ENCODE measurements around the gene MDFI.

The MDFI gene

DNA sequence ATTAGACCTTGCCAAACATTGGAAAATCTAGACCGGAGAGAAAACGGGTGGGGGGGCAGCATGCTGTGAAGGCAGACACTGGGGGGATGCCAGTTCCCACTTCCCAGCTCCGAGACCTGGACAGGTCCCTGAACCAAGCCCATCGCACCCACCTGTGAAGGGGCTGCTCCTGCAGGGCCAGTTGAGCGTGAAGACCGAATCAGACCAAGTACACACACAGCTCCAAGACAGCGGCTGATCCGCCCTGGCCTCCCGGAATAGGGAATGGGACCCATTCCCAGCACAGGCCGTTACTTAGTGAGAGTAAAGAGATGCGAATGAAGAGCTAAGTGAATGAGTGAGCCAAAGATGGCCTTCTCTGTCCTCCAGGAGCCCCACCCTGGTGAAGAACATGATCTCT is 41.5 kb upstream of the MDFI start:
- Histone ChIP-seq H3K4me2 (ENCODE audit: low read length) (no peak overlapping the region), H3K4me1 (ENCODE audit: control insufficient read depth, low read depth, low read length) (no peaks in the 10 kb centered on the region), H3K79me2 (ENCODE audit: control insufficient read depth, insufficient read depth, low read length) (no peaks in the 10 kb centered on the region), H3K56ac (ENCODE audit: low read length) (no peak overlapping the region), H3K23ac (ENCODE audit: low read length) (no peak overlapping the region), H3K79me1 (ENCODE audit: low read length) (no peaks in the 10 kb centered on the region), H4K5ac (ENCODE audit: low read length) (no peak overlapping the region), H3K9ac (ENCODE audit: low read length) (no peak overlapping the region), H3K18ac (ENCODE audit: low read length) (no peak overlapping the region), H2BK15ac (replicated peaks; ENCODE audit: low read depth) (no peak overlapping the region), H2BK120ac (ENCODE audit: low read depth, low read length) (no peak overlapping the region), H3K27me3 (ENCODE audit: insufficient read depth, low read length, poor library complexity) (no peaks in the 10 kb centered on the region), H3K27ac (ENCODE audit: low read depth, low read length) (no peak overlapping the region), H3K36me3 (ENCODE audit: control insufficient read depth, insufficient read depth, low read length) (no peaks in the 10 kb centered on the region), H2BK5ac (ENCODE audit: low read length) (no peak overlapping the region), H2AK5ac (ENCODE audit: low read length) (no peak overlapping the region), H3K4ac (ENCODE audit: low read depth, low read length) (no peak overlapping the region), H4K8ac (ENCODE audit: low read depth, low read length) (no peak overlapping the region), H3K4me3 (ENCODE audit: low read length) (no peak overlapping the region)
- no CpG with 5 or more reads among the region's 11 CpGs for WGBS (ENCODE audit: extremely low coverage, insufficient coverage, low lambda C conversion rate)
- no peak for DNase-seq

- no peak overlapping the region for H3K4me3 ChIP-seq (ENCODE audit: low read length)
- no peaks in the 10 kb centered on the region for H3K4me1 ChIP-seq (ENCODE audit: control insufficient read depth, low read depth, low read length)
- DNase-seq = no peak
- H3K18ac ChIP-seq (ENCODE audit: low read length) = no peak overlapping the region
- H3K79me1 ChIP-seq (ENCODE audit: low read length) = no peaks in the 10 kb centered on the region
- H2BK5ac ChIP-seq (ENCODE audit: low read length) = no peak overlapping the region
- no peaks in the 10 kb centered on the region for H3K79me2 ChIP-seq (ENCODE audit: control insufficient read depth, insufficient read depth, low read length)
- H3K9ac ChIP-seq (ENCODE audit: low read length) = no peak overlapping the region
- H3K4ac ChIP-seq (ENCODE audit: low read depth, low read length) = no peak overlapping the region
- H3K27me3 ChIP-seq (ENCODE audit: insufficient read depth, low read length, poor library complexity) = no peaks in the 10 kb centered on the region
- no peak overlapping the region for H3K23ac ChIP-seq (ENCODE audit: low read length)
- H3K36me3 ChIP-seq (ENCODE audit: control insufficient read depth, insufficient read depth, low read length) = no peaks in the 10 kb centered on the region
- no peak overlapping the region for H4K5ac ChIP-seq (ENCODE audit: low read length)
- no peak overlapping the region for H4K8ac ChIP-seq (ENCODE audit: low read depth, low read length)
- H3K56ac ChIP-seq (ENCODE audit: low read length) = no peak overlapping the region
- H3K27ac ChIP-seq (ENCODE audit: low read depth, low read length) = no peak overlapping the region
- H2BK120ac ChIP-seq (ENCODE audit: low read depth, low read length) = no peak overlapping the region
- no peak overlapping the region for H2AK5ac ChIP-seq (ENCODE audit: low read length)
- no peak overlapping the region for H2BK15ac ChIP-seq (replicated peaks; ENCODE audit: low read depth)
- WGBS (ENCODE audit: extremely low coverage, insufficient coverage, low lambda C conversion rate) = no CpG with 5 or more reads among the region's 19 CpGs
- no peak overlapping the region for H3K4me2 ChIP-seq (ENCODE audit: low read length)
Measured at GRCh38 chr6:41597246-41598000, 40.8 kb upstream of the MDFI start.

DNA sequence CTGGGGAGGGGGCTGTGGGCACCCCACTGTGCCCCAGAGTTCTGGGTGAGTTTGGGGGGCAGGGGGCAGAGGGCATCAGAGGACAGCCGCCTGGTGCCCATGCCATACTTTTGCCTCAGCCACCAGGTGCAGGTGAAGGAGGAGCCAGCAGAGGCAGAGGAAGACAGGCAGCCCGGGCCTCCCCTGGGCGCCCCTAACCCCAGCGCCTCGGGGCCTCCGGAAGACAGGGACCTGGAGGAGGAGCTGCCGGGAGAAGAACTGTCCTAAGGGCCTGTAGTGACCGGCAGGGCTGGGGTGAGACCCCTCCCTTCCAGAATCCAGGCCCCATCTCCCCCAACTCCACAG is 39.6 kb upstream of the MDFI start:
- H3K4me1 ChIP-seq (ENCODE audit: control insufficient read depth, low read depth, low read length) = no peaks in the 10 kb centered on the region
- H3K56ac ChIP-seq (ENCODE audit: low read length) = no peak overlapping the region
- H2AK5ac ChIP-seq (ENCODE audit: low read length) = no peak overlapping the region
- H2BK120ac ChIP-seq (ENCODE audit: low read depth, low read length) = no peak overlapping the region
- no peak overlapping the region for H4K5ac ChIP-seq (ENCODE audit: low read length)
- H3K18ac ChIP-seq (ENCODE audit: low read length) = no peak overlapping the region
- no peak overlapping the region for H2BK5ac ChIP-seq (ENCODE audit: low read length)
- no peaks in the 10 kb centered on the region for H3K79me1 ChIP-seq (ENCODE audit: low read length)
- no peak overlapping the region for H3K4ac ChIP-seq (ENCODE audit: low read depth, low read length)
- H3K27ac ChIP-seq (ENCODE audit: low read depth, low read length) = no peak overlapping the region
- WGBS (ENCODE audit: extremely low coverage, insufficient coverage, low lambda C conversion rate) = no CpG with 5 or more reads among the region's 8 CpGs
- H2BK15ac ChIP-seq (replicated peaks; ENCODE audit: low read depth) = no peak overlapping the region
- H3K23ac ChIP-seq (ENCODE audit: low read length) = no peak overlapping the region
- H3K27me3 ChIP-seq (ENCODE audit: insufficient read depth, low read length, poor library complexity) = no peaks in the 10 kb centered on the region
- H4K8ac ChIP-seq (ENCODE audit: low read depth, low read length) = no peak overlapping the region
- H3K4me2 ChIP-seq (ENCODE audit: low read length) = no peak overlapping the region
- H3K9ac ChIP-seq (ENCODE audit: low read length) = no peak overlapping the region
- H3K4me3 ChIP-seq (ENCODE audit: low read length) = no peak overlapping the region
- H3K36me3 ChIP-seq (ENCODE audit: control insufficient read depth, insufficient read depth, low read length) = no peaks in the 10 kb centered on the region
- no peaks in the 10 kb centered on the region for H3K79me2 ChIP-seq (ENCODE audit: control insufficient read depth, insufficient read depth, low read length)
- DNase-seq = no peak

GRCh38 chr6:41599015-41599851 is 39.0 kb upstream of the MDFI start:
- Histone ChIP-seq H3K23ac (ENCODE audit: low read length) (no peak overlapping the region), H2BK5ac (ENCODE audit: low read length) (no peak overlapping the region), H3K36me3 (ENCODE audit: control insufficient read depth, insufficient read depth, low read length) (no peaks in the 10 kb centered on the region), H3K79me2 (ENCODE audit: control insufficient read depth, insufficient read depth, low read length) (no peaks in the 10 kb centered on the region), H3K56ac (ENCODE audit: low read length) (no peak overlapping the region), H3K4me3 (ENCODE audit: low read length) (no peak overlapping the region), H3K18ac (ENCODE audit: low read length) (no peak overlapping the region), H2BK120ac (ENCODE audit: low read depth, low read length) (no peak overlapping the region), H3K27ac (ENCODE audit: low read depth, low read length) (no peak overlapping the region), H3K27me3 (ENCODE audit: insufficient read depth, low read length, poor library complexity) (no peaks in the 10 kb centered on the region), H3K9ac (ENCODE audit: low read length) (no peak overlapping the region), H3K4ac (ENCODE audit: low read depth, low read length) (no peak overlapping the region), H3K79me1 (ENCODE audit: low read length) (no peaks in the 10 kb centered on the region), H3K4me1 (ENCODE audit: control insufficient read depth, low read depth, low read length) (no peaks in the 10 kb centered on the region), H2BK15ac (replicated peaks; ENCODE audit: low read depth) (no peak overlapping the region), H4K8ac (ENCODE audit: low read depth, low read length) (no peak overlapping the region), H3K4me2 (ENCODE audit: low read length) (no peak overlapping the region), H4K5ac (ENCODE audit: low read length) (no peak overlapping the region), H2AK5ac (ENCODE audit: low read length) (no peak overlapping the region)
- DNase-seq = no peak
- no CpG with 5 or more reads among the region's 21 CpGs for WGBS (ENCODE audit: extremely low coverage, insufficient coverage, low lambda C conversion rate)

GRCh38 chr6:41599852-41600445 is 38.3 kb upstream of the MDFI start:
- Histone ChIP-seq H3K79me2 (ENCODE audit: control insufficient read depth, insufficient read depth, low read length) (no peaks in the 10 kb centered on the region), H3K56ac (ENCODE audit: low read length) (no peak overlapping the region), H2BK15ac (replicated peaks; ENCODE audit: low read depth) (no peak overlapping the region), H2AK5ac (ENCODE audit: low read length) (no peak overlapping the region), H3K9ac (ENCODE audit: low read length) (no peak overlapping the region), H3K4me3 (ENCODE audit: low read length) (no peak overlapping the region), H2BK120ac (ENCODE audit: low read depth, low read length) (no peak overlapping the region), H2BK5ac (ENCODE audit: low read length) (no peak overlapping the region), H3K27me3 (ENCODE audit: insufficient read depth, low read length, poor library complexity) (no peaks in the 10 kb centered on the region), H3K36me3 (ENCODE audit: control insufficient read depth, insufficient read depth, low read length) (no peaks in the 10 kb centered on the region), H4K5ac (ENCODE audit: low read length) (no peak overlapping the region), H4K8ac (ENCODE audit: low read depth, low read length) (no peak overlapping the region), H3K4me1 (ENCODE audit: control insufficient read depth, low read depth, low read length) (no peaks in the 10 kb centered on the region), H3K4me2 (ENCODE audit: low read length) (no peak overlapping the region), H3K4ac (ENCODE audit: low read depth, low read length) (no peak overlapping the region), H3K27ac (ENCODE audit: low read depth, low read length) (no peak overlapping the region), H3K18ac (ENCODE audit: low read length) (no peak overlapping the region), H3K23ac (ENCODE audit: low read length) (no peak overlapping the region), H3K79me1 (ENCODE audit: low read length) (no peaks in the 10 kb centered on the region)
- no CpG with 5 or more reads among the region's 14 CpGs for WGBS (ENCODE audit: extremely low coverage, insufficient coverage, low lambda C conversion rate)
- no peak for DNase-seq
